GM12872 (cell line): ENCODE measurements around the gene DLG2.

ENCODE experiments used
- CTCF ChIP-seq: IDR thresholded peaks from 3 replicates; pipeline ENCODE4 v1.5.1; 2011; ENCODE audit warnings: low read depth, mild to moderate bottlenecking, low read length, moderate library complexity; ENCODE audit not compliant: insufficient read depth

Gene DLG2

GRCh38 chr11:83694191-83694910 is 1932.8 kb downstream of the DLG2 start:
- TF ChIP-seq CTCF: no peak

- TF ChIP-seq CTCF: no peak
Observed at GRCh38 chr11:83693306-83693992, 1933.7 kb downstream of the DLG2 start.

GRCh38 chr11:83692675-83693074 is 1934.5 kb downstream of the DLG2 start:
- no peak for TF ChIP-seq CTCF

GRCh38 chr11:83691451-83691950 is 1935.6 kb downstream of the DLG2 start:
- no peak for TF ChIP-seq CTCF

- TF ChIP-seq CTCF: no peak
Observed at GRCh38 chr11:83689144-83689780, 1937.9 kb downstream of the DLG2 start.

GRCh38 chr11:83687787-83688186 is 1939.4 kb downstream of the DLG2 start:
- no peak for TF ChIP-seq CTCF

- no peak for TF ChIP-seq CTCF
Observed at GRCh38 chr11:83685730-83686129, 1941.4 kb downstream of the DLG2 start.
